H9 (cell line): ENCODE data around the gene NOP9. TPM values are rescaled to one million over a fixed set of nuclear protein-coding genes. Genes with fewer than 3 reads are reported as not detected.
A peak's percentile ranks its signal among the peaks of the same experiment; 100 is the strongest.

Experiments
- DNase-seq: peaks from one replicate; pipeline ENCODE4 v3.0.0-alpha.2; 2017
- H2AFZ ChIP-seq: one replicate; pipeline ENCODE4 v1.6.1; 2013; ENCODE audit warnings: mild to moderate bottlenecking, low read length, control low read depth, moderate library complexity
- H2AK5ac ChIP-seq: 2 replicates; pipeline ENCODE4 v1.6.1; 2013; ENCODE audit warnings: low read length, control low read depth, mixed read lengths; ENCODE audit not compliant: insufficient read length
- H2BK120ac ChIP-seq: one replicate; pipeline ENCODE4 v1.6.1; 2013; ENCODE audit warnings: low read depth, mild to moderate bottlenecking, low read length, control low read depth, inconsistent platforms; ENCODE audit not compliant: poor library complexity, severe bottlenecking
- H2BK12ac ChIP-seq: 2 replicates; pipeline ENCODE4 v1.6.1; 2013; ENCODE audit warnings: low read length, control low read depth, mixed read lengths, low read depth; ENCODE audit not compliant: insufficient read length
- H2BK15ac ChIP-seq: 2 replicates; pipeline ENCODE4 v1.6.1; 2013; ENCODE audit warnings: low read depth, low read length, control low read depth
- H2BK20ac ChIP-seq: one replicate; pipeline ENCODE4 v1.6.1; 2013; ENCODE audit warnings: low read depth, mild to moderate bottlenecking, low read length, control low read depth, inconsistent platforms; ENCODE audit not compliant: poor library complexity, severe bottlenecking
- H2BK5ac ChIP-seq: 2 replicates; pipeline ENCODE4 v1.6.1; 2013; ENCODE audit warnings: low read length, control low read depth, mixed read lengths; ENCODE audit not compliant: insufficient read length
- H3K14ac ChIP-seq: 2 replicates; pipeline ENCODE4 v1.6.1; 2013; ENCODE audit warnings: low read length, control low read depth; ENCODE audit not compliant: insufficient read depth
- H3K18ac ChIP-seq: 2 replicates; pipeline ENCODE4 v1.6.1; 2013; ENCODE audit warnings: low read depth, mild to moderate bottlenecking, mixed read lengths, low read length, control low read depth; ENCODE audit not compliant: insufficient read length
- H3K23ac ChIP-seq: 2 replicates; pipeline ENCODE4 v1.6.1; 2013; ENCODE audit warnings: low read length, control low read depth, mixed read lengths, low read depth; ENCODE audit not compliant: insufficient read length
- H3K23me2 ChIP-seq: 2 replicates; pipeline ENCODE4 v1.6.1; 2013; ENCODE audit warnings: low read depth, mild to moderate bottlenecking, mixed read lengths, low read length, control low read depth; ENCODE audit not compliant: insufficient read length, poor library complexity, severe bottlenecking
- H3K27ac ChIP-seq: 2 replicates; pipeline ENCODE4 v1.5.1; 2013; ENCODE audit warnings: low read length, control low read depth, mixed read lengths, low read depth; ENCODE audit not compliant: insufficient read length
- H3K27me3 ChIP-seq: 2 replicates; pipeline ENCODE4 v1.6.1; 2013; ENCODE audit warnings: low read length, control low read depth, inconsistent platforms; ENCODE audit not compliant: insufficient read depth
- H3K4ac ChIP-seq: 2 replicates; pipeline ENCODE4 v1.6.1; 2013; ENCODE audit warnings: low read depth, mild to moderate bottlenecking, control low read depth, inconsistent platforms, low read length, moderate library complexity
- H3K4me1 ChIP-seq: 2 replicates; pipeline ENCODE4 v1.6.1; 2013; ENCODE audit warnings: low read length, control low read depth, inconsistent platforms; ENCODE audit not compliant: insufficient read depth
- H3K4me2 ChIP-seq: 2 replicates; pipeline ENCODE4 v1.6.1; 2013; ENCODE audit warnings: low read length, control low read depth, mixed read lengths; ENCODE audit not compliant: insufficient read length, insufficient read depth
- H3K56ac ChIP-seq: 2 replicates; pipeline ENCODE4 v1.6.1; 2013; ENCODE audit warnings: low read depth, mild to moderate bottlenecking, mixed read lengths, low read length, control low read depth; ENCODE audit not compliant: insufficient read length
- H3K79me1 ChIP-seq: 2 replicates; pipeline ENCODE4 v1.6.1; 2013; ENCODE audit warnings: low read depth, mild to moderate bottlenecking, moderate library complexity, low read length, control low read depth, inconsistent platforms; ENCODE audit not compliant: insufficient read depth, poor library complexity, severe bottlenecking
- H3K79me2 ChIP-seq: 2 replicates; pipeline ENCODE4 v1.6.1; 2013; ENCODE audit warnings: low read length, control low read depth, inconsistent platforms; ENCODE audit not compliant: insufficient read depth
- H3K9ac ChIP-seq: 2 replicates; pipeline ENCODE4 v1.6.1; 2013; ENCODE audit warnings: low read length, control low read depth, mixed read lengths; ENCODE audit not compliant: insufficient read length; ENCODE audit errors: extremely low read depth
- H3K9me3 ChIP-seq: one replicate; pipeline ENCODE4 v1.6.1; 2013; ENCODE audit warnings: low read depth, low read length, inconsistent platforms; ENCODE audit not compliant: control insufficient read depth
- H3T11ph ChIP-seq: one replicate; pipeline ENCODE4 v1.6.1; 2013; ENCODE audit warnings: mild to moderate bottlenecking, low read length, control low read depth, inconsistent platforms
- H4K20me1 ChIP-seq: one replicate; pipeline ENCODE4 v1.6.1; 2013; ENCODE audit not compliant: control insufficient read depth, insufficient read length, insufficient read depth
- H4K5ac ChIP-seq: 2 replicates; pipeline ENCODE4 v1.6.1; 2013; ENCODE audit warnings: low read depth, mild to moderate bottlenecking, mixed read lengths, low read length, control low read depth; ENCODE audit not compliant: insufficient read length
- H4K8ac ChIP-seq: replicated peaks from 2 replicates; pipeline ENCODE4 v1.6.1; 2013; ENCODE audit warnings: low read length, control low read depth, mixed read lengths, low read depth; ENCODE audit not compliant: insufficient read length
- H4K91ac ChIP-seq: 2 replicates; pipeline ENCODE4 v1.6.1; 2013; ENCODE audit warnings: low read depth, mild to moderate bottlenecking, moderate library complexity, mixed read lengths, low read length, control low read depth; ENCODE audit not compliant: insufficient read length
- H3K27ac Mint-ChIP-seq, 3 experiments: 2 replicates in 2 of 3; 3 replicates in 1 of 3; pipeline ENCODE4 v1.8.0; 2020 to 2021; ENCODE audit warnings: mixed read lengths in 3 of 3, mild to moderate bottlenecking in 1 of 3, moderate library complexity in 1 of 3
- H3K27me3 Mint-ChIP-seq: 2 replicates; pipeline ENCODE4 v1.8.0; 2021; ENCODE audit warnings: low read depth, mild to moderate bottlenecking, moderate library complexity, mixed read lengths
- H3K36me3 Mint-ChIP-seq, 3 experiments: 2 replicates in 2 of 3; 3 replicates in 1 of 3; pipeline ENCODE4 v1.8.0; 2020 to 2021; ENCODE audit warnings: low read depth in 3 of 3, mixed read lengths in 3 of 3; ENCODE audit not compliant: insufficient read depth in 1 of 3
- H3K4me1 Mint-ChIP-seq, 2 experiments: 2 replicates each; pipeline ENCODE4 v1.8.0; 2020; ENCODE audit warnings: mixed read lengths in 2 of 2
- H3K4me3 Mint-ChIP-seq, 2 experiments: 2 replicates in 1 of 2; 3 replicates in 1 of 2; pipeline ENCODE4 v1.8.0; 2020 to 2021; ENCODE audit warnings: mild to moderate bottlenecking in 2 of 2, mixed read lengths in 2 of 2, moderate library complexity in 1 of 2
- H3K9me3 Mint-ChIP-seq, 2 experiments: 2 replicates in 1 of 2; 3 replicates in 1 of 2; pipeline ENCODE4 v1.8.0; 2020; ENCODE audit warnings: mild to moderate bottlenecking in 2 of 2, mixed read lengths in 2 of 2, moderate library complexity in 1 of 2
- WGBS: extraction: QIAGEN DNeasy Blood & Tissue Kit; methylation state at CpG from one replicate; pipeline ENCODE4 v1.1.7; 2013; ENCODE audit warnings: missing lambda C conversion rate, low lambda C conversion rate, mixed read lengths; ENCODE audit not compliant: insufficient read length; ENCODE audit errors: extremely low coverage; 5-methylcytosine and 5-hydroxymethylcytosine counted together
- total RNA-seq: library from RNA; stranded (reverse); gene quantifications from 2 replicates; pipeline ENCODE4 v1.2.1, GENCODE V29; 2021
- TF ChIP-seq, protein P1 (sequence below): fragments of 200-600 bp; sonication (generic); conservative IDR thresholded peaks from 3 replicates; pipeline ENCODE4 v1.8.0; 2021; ENCODE audit warnings: antibody characterized with exemption, mild to moderate bottlenecking

NOP9 gene
- total RNA-seq, 1 experiment from 2014 or later, result 34.7 TPM

DNA sequence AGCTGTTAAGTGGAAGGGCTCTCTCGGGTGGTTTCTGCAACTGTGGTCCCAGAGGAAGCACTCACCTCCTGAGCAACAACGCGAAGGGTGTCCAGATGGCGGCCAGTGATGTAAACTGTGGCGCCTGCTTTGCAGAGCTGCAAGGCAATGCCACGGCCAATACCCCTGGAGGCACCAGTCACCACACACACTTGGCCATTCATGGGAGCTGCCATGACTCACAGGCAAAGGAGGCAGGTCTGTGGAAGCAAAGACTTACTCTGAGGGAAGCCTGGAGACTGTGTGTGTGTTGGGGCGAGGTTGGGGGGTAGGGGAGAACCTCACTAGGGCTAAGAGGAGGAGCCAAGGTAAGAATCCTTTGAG lies 777 bp upstream of the NOP9 start:
- Mint-ChIP-seq H3K36me3 (peaks cover 16 to 48% (median 43%) of the 10 kb centered on the region in 3 experiments), H3K4me1 (peaks cover 21 to 22% of the 10 kb centered on the region in 2 experiments), H3K4me3 (peak overlapping the region; percentile 91 to 93), H3K27me3 (no peaks in the 10 kb centered on the region; the same call in 1 of the 2 replicates), H3K9me3 (no peaks in the 10 kb centered on the region; a peak in 1 of 5 replicates), H3K27ac (peak overlapping the region in 2 of 3 experiments; percentile 31 to 97; a peak in 3 of 7 replicates)
- H3K27ac ChIP-seq, result no peak overlapping the region
- no peak overlapping the region for H3K4ac ChIP-seq
- peaks cover 4% of the 10 kb centered on the region; the same call in 1 of the 2 replicates for H3K79me2 ChIP-seq
- no peak overlapping the region for H2BK120ac ChIP-seq
- no peaks in the 10 kb centered on the region for H4K20me1 ChIP-seq
- no peak overlapping the region for H2BK15ac ChIP-seq
- H3K9ac ChIP-seq, result peak overlapping the region; percentile 84
- no peak overlapping the region for H3K18ac ChIP-seq
- peak; percentile 38 for DNase-seq
- H3K56ac ChIP-seq, result no peak overlapping the region
- peak overlapping the region; percentile 100 for H3K4me2 ChIP-seq
- H2BK20ac ChIP-seq, result no peak overlapping the region
- H2AFZ ChIP-seq, result no peak overlapping the region
- H3T11ph ChIP-seq, result no peak overlapping the region
- H2BK5ac ChIP-seq, result no peak overlapping the region
- no peak overlapping the region for H2AK5ac ChIP-seq
- TF ChIP-seq, protein P1, sequence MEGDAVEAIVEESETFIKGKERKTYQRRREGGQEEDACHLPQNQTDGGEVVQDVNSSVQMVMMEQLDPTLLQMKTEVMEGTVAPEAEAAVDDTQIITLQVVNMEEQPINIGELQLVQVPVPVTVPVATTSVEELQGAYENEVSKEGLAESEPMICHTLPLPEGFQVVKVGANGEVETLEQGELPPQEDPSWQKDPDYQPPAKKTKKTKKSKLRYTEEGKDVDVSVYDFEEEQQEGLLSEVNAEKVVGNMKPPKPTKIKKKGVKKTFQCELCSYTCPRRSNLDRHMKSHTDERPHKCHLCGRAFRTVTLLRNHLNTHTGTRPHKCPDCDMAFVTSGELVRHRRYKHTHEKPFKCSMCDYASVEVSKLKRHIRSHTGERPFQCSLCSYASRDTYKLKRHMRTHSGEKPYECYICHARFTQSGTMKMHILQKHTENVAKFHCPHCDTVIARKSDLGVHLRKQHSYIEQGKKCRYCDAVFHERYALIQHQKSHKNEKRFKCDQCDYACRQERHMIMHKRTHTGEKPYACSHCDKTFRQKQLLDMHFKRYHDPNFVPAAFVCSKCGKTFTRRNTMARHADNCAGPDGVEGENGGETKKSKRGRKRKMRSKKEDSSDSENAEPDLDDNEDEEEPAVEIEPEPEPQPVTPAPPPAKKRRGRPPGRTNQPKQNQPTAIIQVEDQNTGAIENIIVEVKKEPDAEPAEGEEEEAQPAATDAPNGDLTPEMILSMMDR, result no peak
- no peak overlapping the region for H2BK12ac ChIP-seq
- no peak overlapping the region for H3K23ac ChIP-seq
- H4K8ac ChIP-seq, result no peak overlapping the region
- peaks cover 11% of the 10 kb centered on the region for H3K23me2 ChIP-seq
- WGBS, result no CpG with 5 or more reads among the region's 7 CpGs
- no peaks in the 10 kb centered on the region for H3K9me3 ChIP-seq
- H3K14ac ChIP-seq, result no peak overlapping the region
- peaks cover 4% of the 10 kb centered on the region; the same call in 1 of the 2 replicates for H3K4me1 ChIP-seq
- no peak overlapping the region for H4K5ac ChIP-seq
- H3K79me1 ChIP-seq, result peaks cover 3% of the 10 kb centered on the region
- H4K91ac ChIP-seq, result no peak overlapping the region
- H3K27me3 ChIP-seq, result no peaks in the 10 kb centered on the region
